Measurements from ENCODE around the gene USP28.
"Not testable (repeated sequence)": the region's sequence is repeated elsewhere in the genome, so short reads cannot be mapped to it uniquely, and the experiment has no call there.

Gene USP28

GRCh38 chr11:113771964-113772363 lies 103.4 kb downstream of the USP28 start:
- no peak for DNase-seq

- DNase-seq: no peak
These were observed 110.7 kb downstream of the USP28 start for GRCh38 chr11:113764527-113765219.

GRCh38 chr11:113763040-113763439 lies 112.3 kb downstream of the USP28 start:
- not testable (repeated sequence) for DNase-seq

- DNase-seq: no peak
These were observed 115.1 kb downstream of the USP28 start for GRCh38 chr11:113760241-113760640.

GRCh38 chr11:113752932-113753331 lies 122.4 kb downstream of the USP28 start:
- no peak for DNase-seq

All from activated CD4-positive, CD25-positive, alpha-beta regulatory T cell treated with anti-CD3 and anti-CD28 coated beads, Interleukin-2, amount 50 U/mL, for 72 hours (primary cell).